ENCODE measurements around the gene AHCTF1.

Gene AHCTF1

DNA sequence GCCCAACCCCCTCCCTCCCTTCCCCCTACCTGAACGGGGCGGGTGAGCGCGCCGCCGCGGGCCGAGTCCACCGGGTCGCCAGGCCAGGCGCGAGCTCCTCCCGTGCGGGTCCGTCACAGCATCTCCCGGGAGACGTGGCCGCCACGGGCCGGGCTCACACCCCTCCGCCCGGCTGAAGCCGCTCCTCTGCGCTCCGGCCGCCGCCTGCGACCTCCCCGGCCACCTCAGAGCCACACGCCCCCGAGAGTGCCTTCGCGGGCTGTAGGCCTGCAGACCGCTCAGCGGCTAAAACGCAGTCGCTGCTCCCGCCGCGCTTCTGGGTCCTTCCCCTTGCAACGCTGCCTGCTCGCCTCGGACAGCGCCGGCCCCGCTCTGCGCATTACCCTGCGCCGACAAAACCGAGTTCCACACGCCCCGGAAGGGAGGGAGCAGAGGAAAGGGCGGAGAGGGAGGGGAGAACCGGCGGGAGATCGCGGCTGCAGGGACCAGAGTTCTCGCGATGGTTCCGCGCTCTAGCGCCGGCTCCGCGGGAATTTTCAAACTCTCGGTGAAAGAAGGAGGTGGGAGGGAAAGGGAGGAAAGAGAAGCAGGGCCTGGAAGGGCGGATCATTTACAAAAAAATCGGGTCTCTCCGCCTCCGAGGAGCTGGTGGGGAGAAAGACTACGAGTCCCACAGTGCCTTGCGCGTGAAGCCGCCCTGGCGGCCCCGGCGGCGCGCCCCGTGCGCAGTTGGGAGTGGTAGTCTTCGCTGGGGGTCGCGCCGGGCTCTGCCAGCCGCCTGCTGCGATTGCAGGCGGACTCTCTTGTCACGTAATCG is at the start of gene AHCTF1:
Gene AHCTF1 (minus strand): TSS at position 400 of the 817 bp plus-strand sequence. CDS start 13,578 bp downstream, outside the sequence.
- H3K4me1 ChIP-seq (ENCODE audit: insufficient read depth, low read length), result no peaks in the 10 kb centered on the region
- no peaks in the 10 kb centered on the region for H3K27me3 ChIP-seq (ENCODE audit: insufficient read depth, low read length)
- H3K4me3 ChIP-seq (ENCODE audit: low read length), result peak within 1 kb of the TSS; percentile 90
- H3K9me3 ChIP-seq (ENCODE audit: insufficient read depth, low read depth, low read length), result no peaks in the 10 kb centered on the region
- peaks cover 8% of the 10 kb centered on the region for H3K36me3 ChIP-seq (ENCODE audit: insufficient read depth, low read depth, low read length)
- peak within 1 kb of the TSS; percentile 98 for H3K9ac ChIP-seq (ENCODE audit: low read depth, low read length)
- H3K27ac ChIP-seq (ENCODE audit: low read length), result peak within 1 kb of the TSS; percentile 92

GRCh38 chr1:246978785-246979184 is 47.0 kb upstream of the AHCTF1 start:
- H3K4me3 ChIP-seq (ENCODE audit: low read length), result no peak overlapping the region
- no peaks in the 10 kb centered on the region for H3K27me3 ChIP-seq (ENCODE audit: insufficient read depth, low read length)
- H3K4me1 ChIP-seq (ENCODE audit: insufficient read depth, low read length), result no peaks in the 10 kb centered on the region
- no peak overlapping the region for H3K27ac ChIP-seq (ENCODE audit: low read length)
- H3K9ac ChIP-seq (ENCODE audit: low read depth, low read length), result no peak overlapping the region
- peaks cover 70% of the 10 kb centered on the region for H3K36me3 ChIP-seq (ENCODE audit: insufficient read depth, low read depth, low read length)
- H3K9me3 ChIP-seq (ENCODE audit: insufficient read depth, low read depth, low read length), result peaks cover 73% of the 10 kb centered on the region

GRCh38 chr1:246978281-246978680 is 46.5 kb upstream of the AHCTF1 start:
- Histone ChIP-seq H3K4me1 (ENCODE audit: insufficient read depth, low read length) (no peaks in the 10 kb centered on the region), H3K27ac (ENCODE audit: low read length) (no peak overlapping the region), H3K4me3 (ENCODE audit: low read length) (no peak overlapping the region), H3K9ac (ENCODE audit: low read depth, low read length) (no peak overlapping the region), H3K9me3 (ENCODE audit: insufficient read depth, low read depth, low read length) (peaks cover 73% of the 10 kb centered on the region), H3K36me3 (ENCODE audit: insufficient read depth, low read depth, low read length) (peaks cover 70% of the 10 kb centered on the region), H3K27me3 (ENCODE audit: insufficient read depth, low read length) (no peaks in the 10 kb centered on the region)

DNA sequence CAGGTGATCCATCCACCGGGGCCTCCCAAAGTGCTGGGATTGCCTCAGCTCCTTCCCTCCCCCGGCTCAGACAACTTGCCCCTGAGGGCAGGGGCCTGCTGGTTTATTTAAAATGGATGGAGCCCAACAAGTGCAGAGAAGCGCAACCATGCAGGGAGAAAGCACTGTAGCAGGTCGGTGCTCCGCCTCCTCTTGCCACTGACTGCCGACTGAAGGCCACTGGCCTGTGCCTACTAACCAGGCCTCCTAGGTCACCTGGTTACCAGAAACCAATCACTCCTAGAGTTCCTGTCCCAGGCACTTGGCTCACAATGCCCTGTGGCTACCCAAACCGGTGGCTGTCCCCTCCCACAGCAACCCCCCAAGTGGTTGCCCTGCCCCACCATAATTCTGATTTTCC is 40.2 kb upstream of the AHCTF1 start:
- Histone ChIP-seq H3K36me3 (ENCODE audit: insufficient read depth, low read depth, low read length) (peaks cover 33% of the 10 kb centered on the region; the same call in 1 of the 2 replicates), H3K27me3 (ENCODE audit: insufficient read depth, low read length) (no peaks in the 10 kb centered on the region), H3K27ac (ENCODE audit: low read length) (no peak overlapping the region), H3K4me1 (ENCODE audit: insufficient read depth, low read length) (no peaks in the 10 kb centered on the region), H3K4me3 (ENCODE audit: low read length) (no peak overlapping the region), H3K9me3 (ENCODE audit: insufficient read depth, low read depth, low read length) (peaks cover 50% of the 10 kb centered on the region), H3K9ac (ENCODE audit: low read depth, low read length) (no peak overlapping the region)

DNA sequence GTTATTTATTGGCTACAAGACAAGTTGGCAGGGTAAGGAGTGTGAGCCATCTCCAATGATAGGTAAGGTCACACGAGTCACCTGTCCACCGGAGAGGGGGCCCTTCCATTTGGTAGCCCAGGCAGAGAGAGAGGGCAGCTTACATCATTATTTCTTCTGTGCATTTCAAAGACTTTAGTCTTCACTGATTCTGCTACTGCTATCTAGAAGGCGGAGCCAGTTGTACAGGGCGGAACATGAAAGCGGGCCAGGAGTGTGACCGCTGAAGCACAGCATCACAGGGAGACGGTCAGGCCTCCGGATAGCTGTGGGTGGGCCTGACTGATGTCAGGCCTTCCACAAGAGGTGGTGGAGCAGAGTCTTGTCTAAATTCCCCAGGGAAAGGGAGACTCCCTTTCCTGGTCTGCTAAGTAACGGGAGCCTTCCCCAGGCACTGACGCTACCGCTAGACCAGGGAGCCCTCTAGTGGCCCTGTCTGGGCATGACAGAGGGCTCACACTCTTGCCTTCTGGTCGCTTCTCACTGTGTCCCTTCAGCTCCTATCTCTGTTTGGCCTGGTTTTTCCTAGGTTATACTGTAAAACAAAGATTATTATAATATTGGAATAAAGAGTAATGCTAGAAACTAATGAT is 39.5 kb upstream of the AHCTF1 start:
- Histone ChIP-seq H3K9ac (ENCODE audit: low read depth, low read length) (no peak overlapping the region), H3K27me3 (ENCODE audit: insufficient read depth, low read length) (no peaks in the 10 kb centered on the region), H3K4me3 (ENCODE audit: low read length) (no peak overlapping the region), H3K4me1 (ENCODE audit: insufficient read depth, low read length) (no peaks in the 10 kb centered on the region), H3K36me3 (ENCODE audit: insufficient read depth, low read depth, low read length) (peaks cover 30% of the 10 kb centered on the region; the same call in 1 of the 2 replicates), H3K27ac (ENCODE audit: low read length) (no peak overlapping the region), H3K9me3 (ENCODE audit: insufficient read depth, low read depth, low read length) (peaks cover 47% of the 10 kb centered on the region)

DNA sequence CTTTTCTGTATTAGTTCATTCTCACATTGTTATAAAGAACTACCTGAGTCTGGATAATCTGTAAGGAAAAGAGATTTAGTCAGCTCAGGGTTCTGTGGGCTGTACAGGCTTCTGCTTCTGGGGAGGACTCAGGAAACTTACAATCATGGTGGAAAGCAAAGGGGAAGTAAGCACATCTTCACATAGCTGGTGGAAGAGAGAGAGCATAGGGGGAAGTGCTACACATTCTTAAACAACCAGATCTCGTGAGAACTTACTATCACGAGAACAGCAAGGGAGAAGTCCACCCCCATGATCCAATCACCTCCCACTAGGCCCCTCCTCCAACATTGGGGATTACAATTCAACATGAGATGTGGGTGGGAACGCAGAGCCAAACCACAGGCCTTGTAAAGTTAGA is 37.9 kb upstream of the AHCTF1 start:
- Histone ChIP-seq H3K4me3 (ENCODE audit: low read length) (no peak overlapping the region), H3K27ac (ENCODE audit: low read length) (no peak overlapping the region), H3K4me1 (ENCODE audit: insufficient read depth, low read length) (no peaks in the 10 kb centered on the region), H3K27me3 (ENCODE audit: insufficient read depth, low read length) (no peaks in the 10 kb centered on the region), H3K36me3 (ENCODE audit: insufficient read depth, low read depth, low read length) (peaks cover 24% of the 10 kb centered on the region; the same call in 1 of the 2 replicates), H3K9me3 (ENCODE audit: insufficient read depth, low read depth, low read length) (peaks cover 38% of the 10 kb centered on the region), H3K9ac (ENCODE audit: low read depth, low read length) (no peak overlapping the region)

DNA sequence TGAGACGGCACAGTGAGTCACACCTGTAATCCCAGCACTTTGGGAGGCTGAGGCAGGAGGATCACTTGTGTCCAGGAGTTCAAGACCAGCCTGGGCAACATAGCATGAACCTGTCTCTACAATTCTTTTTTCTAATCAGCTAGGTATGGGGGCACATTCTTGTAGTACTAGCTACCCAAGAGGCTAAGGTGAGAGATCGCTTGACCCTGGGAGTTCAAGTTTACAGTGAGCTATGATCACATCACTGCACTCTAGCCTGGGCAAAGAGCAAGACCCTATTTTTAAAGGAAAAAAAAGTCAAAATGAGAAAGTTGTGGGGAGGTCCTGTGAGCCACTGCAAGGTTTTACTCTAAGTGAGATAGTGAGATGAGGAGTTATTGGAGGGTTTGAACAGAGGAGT is 34.8 kb upstream of the AHCTF1 start:
- peaks cover 21% of the 10 kb centered on the region; the same call in 1 of the 2 replicates for H3K36me3 ChIP-seq (ENCODE audit: insufficient read depth, low read depth, low read length)
- no peak overlapping the region for H3K27ac ChIP-seq (ENCODE audit: low read length)
- H3K4me1 ChIP-seq (ENCODE audit: insufficient read depth, low read length), result no peaks in the 10 kb centered on the region
- H3K27me3 ChIP-seq (ENCODE audit: insufficient read depth, low read length), result no peaks in the 10 kb centered on the region
- H3K9me3 ChIP-seq (ENCODE audit: insufficient read depth, low read depth, low read length), result peaks cover 30% of the 10 kb centered on the region
- no peak overlapping the region for H3K4me3 ChIP-seq (ENCODE audit: low read length)
- no peak overlapping the region for H3K9ac ChIP-seq (ENCODE audit: low read depth, low read length)

GRCh38 chr1:246959944-246960693 is 28.4 kb upstream of the AHCTF1 start:
- no peak overlapping the region for H3K27ac ChIP-seq (ENCODE audit: low read length)
- no peak overlapping the region for H3K9ac ChIP-seq (ENCODE audit: low read depth, low read length)
- H3K4me1 ChIP-seq (ENCODE audit: insufficient read depth, low read length), result no peaks in the 10 kb centered on the region
- no peaks in the 10 kb centered on the region for H3K9me3 ChIP-seq (ENCODE audit: insufficient read depth, low read depth, low read length)
- peaks cover 31% of the 10 kb centered on the region for H3K36me3 ChIP-seq (ENCODE audit: insufficient read depth, low read depth, low read length)
- no peaks in the 10 kb centered on the region for H3K27me3 ChIP-seq (ENCODE audit: insufficient read depth, low read length)
- no peak overlapping the region for H3K4me3 ChIP-seq (ENCODE audit: low read length)

DNA sequence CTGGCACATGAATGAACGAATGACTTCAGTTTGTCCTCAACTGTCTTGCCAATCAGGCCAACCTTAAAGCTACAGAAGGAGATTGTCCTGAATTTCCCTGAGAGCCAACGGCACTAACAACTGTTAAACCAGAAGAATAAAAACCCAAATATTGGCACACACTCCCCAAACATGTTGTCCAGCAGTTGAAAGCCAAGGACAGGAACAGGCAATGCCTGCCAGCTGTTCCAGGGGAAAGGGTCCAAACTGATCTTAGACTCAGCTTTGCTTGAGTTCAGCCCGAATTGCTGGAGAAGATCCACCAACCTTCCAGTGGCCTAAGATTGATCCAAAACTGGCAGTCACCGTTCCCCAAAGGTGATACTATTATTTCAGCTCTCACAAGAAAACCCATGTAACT is 22.4 kb upstream of the AHCTF1 start:
- peaks cover 3% of the 10 kb centered on the region; the same call in 1 of the 2 replicates for H3K4me1 ChIP-seq (ENCODE audit: insufficient read depth, low read length)
- no peak overlapping the region for H3K27ac ChIP-seq (ENCODE audit: low read length)
- no peak overlapping the region for H3K4me3 ChIP-seq (ENCODE audit: low read length)
- peaks cover 8% of the 10 kb centered on the region; the same call in 1 of the 2 replicates for H3K36me3 ChIP-seq (ENCODE audit: insufficient read depth, low read depth, low read length)
- no peak overlapping the region for H3K9ac ChIP-seq (ENCODE audit: low read depth, low read length)
- H3K27me3 ChIP-seq (ENCODE audit: insufficient read depth, low read length), result no peaks in the 10 kb centered on the region
- H3K9me3 ChIP-seq (ENCODE audit: insufficient read depth, low read depth, low read length), result no peaks in the 10 kb centered on the region

DNA sequence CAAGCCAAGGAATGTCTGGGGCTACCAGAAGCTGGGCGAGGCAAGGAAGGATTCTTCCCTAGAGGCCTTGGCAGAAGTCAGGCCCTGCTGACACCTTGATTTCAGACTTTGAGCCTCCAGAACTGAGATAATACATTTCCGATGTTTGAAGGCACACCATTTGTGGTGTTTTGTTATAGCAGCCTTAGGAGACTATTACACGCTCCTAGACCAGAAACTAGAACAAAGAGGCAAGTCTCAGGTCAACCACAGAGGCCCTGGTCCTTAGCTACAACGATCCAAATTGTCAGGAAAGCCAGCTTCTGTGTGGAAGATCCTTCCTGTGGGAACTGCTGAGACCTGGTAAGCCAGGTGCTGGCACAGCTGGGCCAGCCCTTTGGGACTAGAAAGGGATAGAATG is 19.7 kb upstream of the AHCTF1 start:
- no peak overlapping the region for H3K9ac ChIP-seq (ENCODE audit: low read depth, low read length)
- H3K27me3 ChIP-seq (ENCODE audit: insufficient read depth, low read length), result no peaks in the 10 kb centered on the region
- no peaks in the 10 kb centered on the region for H3K9me3 ChIP-seq (ENCODE audit: insufficient read depth, low read depth, low read length)

DNA sequence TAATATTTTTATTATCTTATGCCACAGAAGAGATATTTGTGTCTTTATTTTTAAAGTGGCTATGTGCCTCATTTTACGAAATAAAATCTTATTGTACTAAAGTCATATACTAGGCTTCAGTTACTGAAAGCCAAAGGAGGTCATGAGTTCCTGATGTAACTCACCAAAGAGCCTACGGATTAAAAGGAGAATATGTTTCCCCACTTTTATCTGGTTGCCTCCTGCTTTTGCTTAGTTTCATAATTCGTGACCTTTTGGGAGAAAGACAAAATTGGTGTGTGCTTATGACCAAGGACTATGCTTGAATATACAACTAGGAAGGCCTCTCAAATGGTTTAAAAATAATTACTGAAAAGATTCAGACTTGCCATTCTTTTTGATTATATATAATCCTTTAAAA is 18.2 kb upstream of the AHCTF1 start:
- no peaks in the 10 kb centered on the region for H3K27me3 ChIP-seq (ENCODE audit: insufficient read depth, low read length)
- H3K27ac ChIP-seq (ENCODE audit: low read length), result no peak overlapping the region
- no peaks in the 10 kb centered on the region for H3K36me3 ChIP-seq (ENCODE audit: insufficient read depth, low read depth, low read length)
- peaks cover 5% of the 10 kb centered on the region for H3K4me1 ChIP-seq (ENCODE audit: insufficient read depth, low read length)
- H3K9me3 ChIP-seq (ENCODE audit: insufficient read depth, low read depth, low read length), result no peaks in the 10 kb centered on the region
- H3K9ac ChIP-seq (ENCODE audit: low read depth, low read length), result no peak overlapping the region
- no peak overlapping the region for H3K4me3 ChIP-seq (ENCODE audit: low read length)

More for the DNA sequence above, 19.7 kb upstream of the AHCTF1 start:
- Histone ChIP-seq H3K36me3 (ENCODE audit: insufficient read depth, low read depth, low read length) (no peaks in the 10 kb centered on the region), H3K4me3 (ENCODE audit: low read length) (no peak overlapping the region), H3K4me1 (ENCODE audit: insufficient read depth, low read length) (peaks cover 5% of the 10 kb centered on the region), H3K27ac (ENCODE audit: low read length) (no peak overlapping the region)

Measured in iPS-20b (cell line).